Adipocyte (in vitro differentiated cells): ENCODE measurements around the gene DGKB.

ENCODE experiments used
- DNase-seq: peaks from one replicate; pipeline ENCODE4 v3.0.0-alpha.2; 2015; ENCODE audit warnings: low read depth
- H3K27me3 ChIP-seq: replicated peaks from 2 replicates; pipeline ENCODE4 v1.7.0; 2013; ENCODE audit warnings: mild to moderate bottlenecking, low read length, moderate library complexity; ENCODE audit not compliant: control insufficient read depth, insufficient read depth
- H3K36me3 ChIP-seq: 2 replicates; pipeline ENCODE4 v1.7.0; 2013; ENCODE audit warnings: low read length, mild to moderate bottlenecking, moderate library complexity; ENCODE audit not compliant: control insufficient read depth, insufficient read depth, severe bottlenecking
- H3K4me1 ChIP-seq: 2 replicates; pipeline ENCODE4 v1.7.0; 2013; ENCODE audit warnings: mild to moderate bottlenecking, low read length, moderate library complexity; ENCODE audit not compliant: control insufficient read depth, insufficient read depth
- H3K4me3 ChIP-seq: 2 replicates; pipeline ENCODE4 v1.7.0; 2013; ENCODE audit warnings: mild to moderate bottlenecking, low read length, moderate library complexity
- H3K9ac ChIP-seq: 2 replicates; pipeline ENCODE4 v1.7.0; 2013; ENCODE audit warnings: mild to moderate bottlenecking, low read length, moderate library complexity
- H3K9me3 ChIP-seq: 2 replicates; pipeline ENCODE4 v1.7.0; 2013; ENCODE audit warnings: mild to moderate bottlenecking, low read length, moderate library complexity; ENCODE audit not compliant: control insufficient read depth

DGKB gene

DNA sequence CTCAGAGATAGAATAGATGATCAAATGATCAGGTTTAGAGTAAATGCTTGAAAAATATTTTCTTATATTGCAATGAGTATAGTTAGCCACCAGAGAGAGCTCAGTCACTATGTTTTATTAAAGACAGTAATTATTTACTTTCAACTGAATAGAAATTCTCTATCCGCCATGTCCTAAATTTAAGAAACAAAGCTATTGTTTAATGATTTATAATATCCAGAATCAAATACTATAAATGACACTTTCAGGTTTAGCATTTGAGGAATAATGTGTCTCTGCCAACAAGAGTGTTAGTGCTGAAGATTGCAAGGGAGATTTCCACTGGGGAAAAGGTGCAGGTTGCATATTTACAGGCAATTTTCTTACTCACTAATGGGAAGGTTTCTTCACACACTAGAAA lies 184.7 kb downstream of the DGKB start:
- DNase-seq = peak; percentile 71
- no peak overlapping the region for H3K9ac ChIP-seq
- peaks cover 2% of the 10 kb centered on the region for H3K4me1 ChIP-seq
- no peaks in the 10 kb centered on the region for H3K36me3 ChIP-seq
- H3K27me3 ChIP-seq = no peaks in the 10 kb centered on the region
- no peak overlapping the region for H3K4me3 ChIP-seq
- H3K9me3 ChIP-seq = no peaks in the 10 kb centered on the region

DNA sequence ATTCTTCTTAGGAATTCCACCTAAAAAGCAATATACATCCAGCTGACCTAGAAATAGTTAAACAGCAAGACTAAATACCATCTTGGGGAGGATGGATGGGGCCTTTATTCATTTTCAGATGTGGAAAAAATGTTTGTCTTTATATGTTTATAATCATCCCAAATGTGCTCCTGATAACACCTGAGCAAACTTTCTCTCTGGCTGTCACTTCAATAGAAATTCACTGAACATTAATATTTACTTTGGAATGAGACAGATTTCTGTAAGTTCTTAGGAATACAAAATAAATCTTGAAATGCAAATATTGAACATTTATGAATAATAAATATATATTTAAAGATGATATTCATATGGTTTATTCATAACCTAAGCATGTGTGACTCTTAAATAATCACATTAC lies 185.4 kb downstream of the DGKB start:
- H3K4me3 ChIP-seq = no peak overlapping the region
- no peak for DNase-seq
- no peaks in the 10 kb centered on the region for H3K9me3 ChIP-seq
- H3K9ac ChIP-seq = no peak overlapping the region
- no peaks in the 10 kb centered on the region for H3K36me3 ChIP-seq
- H3K4me1 ChIP-seq = peaks cover 2% of the 10 kb centered on the region
- H3K27me3 ChIP-seq = no peaks in the 10 kb centered on the region

DNA sequence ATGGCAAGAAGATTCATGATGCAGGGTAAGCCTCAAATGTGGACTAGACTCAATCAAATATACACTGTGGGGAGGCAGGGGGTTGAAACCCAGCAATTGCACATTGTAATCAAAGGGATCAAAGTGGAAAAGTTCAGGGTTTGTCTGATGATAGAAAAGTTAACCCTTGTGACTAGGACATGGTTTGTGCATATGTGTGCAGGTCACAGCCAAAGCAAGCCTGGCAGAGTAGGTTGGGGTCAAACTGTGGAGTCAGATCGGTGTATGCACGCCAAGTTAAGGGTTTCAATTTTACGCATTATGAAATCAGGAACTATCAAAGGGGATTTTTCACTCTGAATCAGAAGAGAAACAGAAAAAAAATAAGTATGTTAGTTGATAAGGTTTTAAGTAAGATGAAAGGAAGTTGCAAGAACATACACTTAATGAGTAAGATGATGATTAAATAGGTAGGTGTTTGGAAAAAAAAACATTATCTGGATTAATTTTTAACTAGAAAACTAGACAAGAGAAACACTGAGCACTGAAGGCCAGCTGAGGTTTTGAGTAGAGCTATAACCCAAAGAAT lies 188.3 kb downstream of the DGKB start:
- no peaks in the 10 kb centered on the region for H3K36me3 ChIP-seq
- H3K4me1 ChIP-seq = no peaks in the 10 kb centered on the region
- H3K9me3 ChIP-seq = no peaks in the 10 kb centered on the region
- H3K4me3 ChIP-seq = no peak overlapping the region
- no peak for DNase-seq
- H3K27me3 ChIP-seq = no peaks in the 10 kb centered on the region
- no peak overlapping the region for H3K9ac ChIP-seq

DNA sequence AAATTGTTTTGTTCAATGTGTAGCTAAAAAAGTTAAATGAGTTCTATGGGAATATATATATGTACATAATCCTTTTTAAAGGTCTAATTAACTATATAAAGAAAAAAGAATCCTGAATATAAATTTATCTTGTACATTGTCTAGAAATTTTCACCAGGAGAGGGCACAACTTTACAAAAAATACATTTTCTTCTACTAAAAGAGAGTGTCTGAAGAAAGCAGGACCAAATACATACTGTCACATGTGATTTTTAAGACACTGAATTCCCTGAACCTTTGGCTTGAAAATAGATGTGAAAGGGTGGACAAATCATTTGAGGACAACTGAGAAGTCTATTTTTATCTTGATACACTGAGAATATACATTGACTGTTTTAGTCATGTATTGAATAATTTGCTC lies 204.3 kb downstream of the DGKB start:
- H3K4me1 ChIP-seq = no peaks in the 10 kb centered on the region
- no peak overlapping the region for H3K9ac ChIP-seq
- no peaks in the 10 kb centered on the region for H3K36me3 ChIP-seq
- no peaks in the 10 kb centered on the region for H3K27me3 ChIP-seq
- H3K4me3 ChIP-seq = no peak overlapping the region
- DNase-seq = peak; percentile 24
- H3K9me3 ChIP-seq = no peaks in the 10 kb centered on the region

DNA sequence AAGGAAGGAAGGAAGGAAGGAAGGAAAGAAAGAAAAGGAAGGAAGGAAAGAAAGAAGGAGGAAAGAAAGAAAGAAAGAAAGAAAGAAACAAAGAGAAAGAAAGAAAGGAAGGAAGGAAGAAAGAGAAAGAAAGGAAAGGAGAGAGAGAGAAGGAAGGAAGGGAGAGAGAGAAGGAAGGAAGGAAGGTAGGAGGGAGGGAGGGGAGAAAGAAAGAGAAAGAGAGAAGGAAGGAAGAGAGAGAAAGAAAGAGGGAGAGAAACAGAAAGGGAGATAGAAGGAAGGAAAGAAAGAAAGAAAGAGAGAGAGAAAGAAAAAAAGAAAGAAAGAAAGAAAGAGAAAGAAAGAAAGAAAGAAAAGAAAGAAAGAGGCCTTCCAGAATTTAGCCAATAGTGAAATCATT lies 204.9 kb downstream of the DGKB start:
- Histone ChIP-seq H3K27me3 (no peaks in the 10 kb centered on the region), H3K9ac (no peak overlapping the region), H3K4me1 (no peaks in the 10 kb centered on the region), H3K4me3 (no peak overlapping the region), H3K9me3 (no peaks in the 10 kb centered on the region), H3K36me3 (no peaks in the 10 kb centered on the region)
- DNase-seq = no peak

DNA sequence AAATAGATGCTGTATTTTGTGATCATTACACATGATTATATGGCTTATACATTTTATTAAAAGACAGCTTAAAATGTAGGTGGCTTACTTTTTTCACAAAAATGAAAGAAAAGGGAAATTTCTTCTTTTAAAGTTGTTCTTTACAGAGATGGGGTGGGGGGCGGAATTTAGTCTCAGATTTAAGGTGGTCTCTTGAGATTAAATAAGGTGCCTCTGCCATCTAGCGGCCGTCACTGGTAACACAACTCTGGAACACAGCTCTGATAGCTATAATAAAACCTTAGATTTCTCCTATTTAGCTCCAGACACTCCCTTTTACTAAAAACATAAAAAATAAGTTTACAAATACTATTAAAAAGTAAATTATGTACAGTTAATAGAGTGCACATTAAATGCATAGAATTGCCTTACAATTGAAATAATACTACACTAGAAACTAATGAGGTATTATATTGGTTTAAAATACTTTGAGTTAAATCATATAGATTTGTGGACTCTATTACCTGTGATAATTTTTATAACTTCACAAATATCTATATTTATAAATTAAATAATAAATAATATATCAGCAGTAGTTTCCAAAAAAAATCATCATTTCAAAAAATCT lies 210.9 kb downstream of the DGKB start:
- no peaks in the 10 kb centered on the region for H3K9me3 ChIP-seq
- no peak overlapping the region for H3K9ac ChIP-seq
- H3K4me3 ChIP-seq = no peak overlapping the region
- no peaks in the 10 kb centered on the region for H3K36me3 ChIP-seq
- no peaks in the 10 kb centered on the region for H3K27me3 ChIP-seq
- DNase-seq = peak; percentile 73
- H3K4me1 ChIP-seq = peaks cover 11% of the 10 kb centered on the region

DNA sequence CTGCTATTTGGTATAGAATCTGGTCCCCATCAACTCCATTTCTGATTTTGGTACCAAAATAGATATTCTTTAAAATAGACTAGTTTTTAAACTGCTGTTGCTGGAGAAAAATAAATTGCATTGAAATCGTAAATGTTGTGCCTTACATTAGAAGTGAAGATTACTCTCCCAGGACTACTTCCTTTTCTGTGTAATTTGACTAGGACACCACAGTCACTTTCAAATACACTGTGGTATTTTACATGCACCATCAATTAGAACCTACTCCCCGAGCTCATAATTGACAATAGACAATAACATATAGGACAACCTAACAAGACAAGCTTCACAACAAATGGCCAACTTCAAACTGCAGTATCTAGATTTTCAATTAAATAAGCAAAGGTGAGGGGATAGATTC lies 211.5 kb downstream of the DGKB start:
- Histone ChIP-seq H3K9ac (no peak overlapping the region), H3K4me3 (no peak overlapping the region), H3K4me1 (peaks cover 11% of the 10 kb centered on the region), H3K27me3 (no peaks in the 10 kb centered on the region), H3K9me3 (no peaks in the 10 kb centered on the region), H3K36me3 (no peaks in the 10 kb centered on the region)
- DNase-seq = no peak

DNA sequence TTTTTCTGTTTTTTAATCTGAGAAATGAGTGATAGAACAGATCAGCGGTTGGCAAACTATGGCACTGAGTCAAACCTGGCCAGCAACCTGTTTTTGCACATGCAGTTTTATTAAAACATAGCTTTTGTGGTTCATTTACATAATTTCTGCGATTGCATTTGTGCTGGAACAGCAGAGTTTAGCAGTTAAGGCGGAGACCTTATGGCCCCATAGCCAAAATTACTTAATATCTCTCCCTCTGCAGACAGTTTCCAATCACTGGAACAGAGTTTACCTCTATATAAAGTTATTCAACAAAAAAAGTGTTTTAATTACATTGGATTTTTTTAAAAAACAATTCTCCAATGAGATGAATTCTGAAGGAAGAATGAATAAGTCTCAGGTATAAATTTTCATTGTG lies 212.1 kb downstream of the DGKB start:
- no peak overlapping the region for H3K9ac ChIP-seq
- no peak overlapping the region for H3K4me3 ChIP-seq
- H3K4me1 ChIP-seq = peaks cover 11% of the 10 kb centered on the region
- H3K9me3 ChIP-seq = no peaks in the 10 kb centered on the region
- no peak for DNase-seq
- no peaks in the 10 kb centered on the region for H3K27me3 ChIP-seq
- no peaks in the 10 kb centered on the region for H3K36me3 ChIP-seq

GRCh38 chr7:14690075-14690474 lies 212.5 kb downstream of the DGKB start:
- no peak overlapping the region for H3K4me3 ChIP-seq
- H3K9me3 ChIP-seq = no peaks in the 10 kb centered on the region
- H3K36me3 ChIP-seq = no peaks in the 10 kb centered on the region
- H3K27me3 ChIP-seq = no peaks in the 10 kb centered on the region
- peaks cover 11% of the 10 kb centered on the region for H3K4me1 ChIP-seq
- DNase-seq = no peak
- H3K9ac ChIP-seq = no peak overlapping the region

DNA sequence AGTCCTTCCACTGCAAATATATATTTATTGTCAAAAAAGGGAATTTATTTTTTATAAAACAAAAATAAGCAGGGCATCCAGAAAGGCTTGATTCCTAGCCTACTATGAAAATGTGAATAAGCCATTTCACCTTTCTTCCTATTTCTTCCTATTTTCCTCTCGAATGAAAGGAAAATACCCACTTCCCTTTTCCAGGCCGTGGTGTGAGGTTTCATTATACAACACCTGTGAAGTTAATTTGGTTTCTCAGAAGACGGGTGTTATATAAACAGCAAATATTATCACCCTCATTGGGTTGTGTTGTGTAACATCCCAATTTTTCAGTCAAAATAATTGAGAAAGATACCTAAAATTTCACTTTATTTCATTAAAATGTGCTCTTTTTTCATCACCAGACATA lies 214.3 kb downstream of the DGKB start:
- DNase-seq = no peak
- H3K4me3 ChIP-seq = no peak overlapping the region
- H3K9ac ChIP-seq = no peak overlapping the region
- H3K27me3 ChIP-seq = no peaks in the 10 kb centered on the region
- no peaks in the 10 kb centered on the region for H3K36me3 ChIP-seq
- no peaks in the 10 kb centered on the region for H3K9me3 ChIP-seq
- H3K4me1 ChIP-seq = peaks cover 11% of the 10 kb centered on the region

- Histone ChIP-seq H3K4me3 (no peak overlapping the region), H3K27me3 (no peaks in the 10 kb centered on the region), H3K9me3 (no peaks in the 10 kb centered on the region), H3K36me3 (no peaks in the 10 kb centered on the region), H3K9ac (no peak overlapping the region), H3K4me1 (peaks cover 11% of the 10 kb centered on the region)
- DNase-seq = peak; percentile 56
Measured at GRCh38 chr7:14687777-14688176, 214.8 kb downstream of the DGKB start.

DNA sequence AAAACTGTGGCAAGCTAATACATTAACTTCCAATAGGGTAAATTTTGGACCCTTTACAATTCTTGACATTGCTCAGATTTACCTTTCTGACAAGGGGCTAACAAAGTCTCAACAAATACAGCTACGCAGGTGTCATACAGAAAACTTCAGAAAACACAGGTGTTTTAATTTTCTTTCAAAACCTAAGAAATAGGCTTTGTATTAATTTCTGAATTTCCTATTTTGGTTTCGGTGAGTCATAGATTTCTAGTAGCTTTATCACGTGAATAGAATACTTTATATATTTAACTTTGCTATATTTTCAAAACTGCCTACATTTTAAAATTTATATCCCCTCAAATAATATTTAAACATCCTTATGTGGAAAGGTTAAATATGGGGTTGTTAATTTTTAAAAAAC lies 215.3 kb downstream of the DGKB start:
- no peak for DNase-seq
- H3K4me3 ChIP-seq = no peak overlapping the region
- peaks cover 11% of the 10 kb centered on the region for H3K4me1 ChIP-seq
- H3K9me3 ChIP-seq = no peaks in the 10 kb centered on the region
- no peak overlapping the region for H3K9ac ChIP-seq
- no peaks in the 10 kb centered on the region for H3K27me3 ChIP-seq
- no peaks in the 10 kb centered on the region for H3K36me3 ChIP-seq
